GM21423 (cell line): ENCODE data around the gene MRI1.
"Not testable (repeated sequence)": the region's sequence is repeated elsewhere in the genome, so short reads cannot be mapped to it uniquely, and the experiment has no call there.

Experiments used
- ATAC-seq: cut with Tn5 transposase; IDR thresholded peaks from one replicate; pipeline ENCODE4 v1.9.1; 2021; ENCODE audit warnings: mild to moderate bottlenecking, moderate library complexity; ENCODE audit not compliant: unreplicated experiment

Gene MRI1

DNA sequence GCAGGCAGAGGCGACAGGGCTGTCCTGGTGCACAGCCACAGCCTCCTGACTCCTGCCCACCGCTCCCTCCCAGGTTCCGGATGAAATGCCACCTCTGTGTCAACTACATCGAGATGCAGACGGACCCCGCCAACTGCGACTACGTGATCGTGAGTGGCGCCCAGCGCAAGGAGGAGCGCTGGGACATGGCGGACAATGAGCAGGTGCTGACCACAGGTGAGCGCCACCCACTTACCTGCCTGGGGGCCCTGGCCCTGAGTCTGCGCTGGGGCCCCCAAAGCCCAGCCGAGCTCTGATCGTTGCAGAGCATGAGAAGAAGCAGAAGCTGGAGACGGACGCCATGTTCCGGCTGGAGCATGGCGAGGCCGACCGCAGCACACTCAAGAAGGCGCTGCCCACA is 5.5 kb upstream of the MRI1 start:
- ATAC-seq = no peak

DNA sequence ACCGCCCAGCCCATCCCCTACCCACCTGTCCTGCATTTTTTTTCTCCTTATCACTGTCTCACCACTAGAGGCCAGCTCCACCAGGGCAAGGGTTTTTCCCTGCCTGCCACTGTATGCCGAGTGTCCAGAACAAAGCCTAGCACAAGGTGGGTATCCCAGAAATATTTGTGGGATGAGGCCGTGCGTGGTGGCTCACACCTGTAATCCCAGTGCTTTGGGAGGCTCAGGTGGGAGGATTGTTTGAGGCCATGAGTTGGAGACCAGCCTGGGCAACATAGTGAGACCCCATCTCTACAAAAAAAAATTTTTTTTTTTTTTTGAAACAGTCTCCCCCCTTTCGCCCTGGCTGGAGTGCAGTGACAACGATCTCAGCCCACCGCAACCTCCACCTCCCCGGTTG is 2.9 kb upstream of the MRI1 start:
- ATAC-seq = no peak

DNA sequence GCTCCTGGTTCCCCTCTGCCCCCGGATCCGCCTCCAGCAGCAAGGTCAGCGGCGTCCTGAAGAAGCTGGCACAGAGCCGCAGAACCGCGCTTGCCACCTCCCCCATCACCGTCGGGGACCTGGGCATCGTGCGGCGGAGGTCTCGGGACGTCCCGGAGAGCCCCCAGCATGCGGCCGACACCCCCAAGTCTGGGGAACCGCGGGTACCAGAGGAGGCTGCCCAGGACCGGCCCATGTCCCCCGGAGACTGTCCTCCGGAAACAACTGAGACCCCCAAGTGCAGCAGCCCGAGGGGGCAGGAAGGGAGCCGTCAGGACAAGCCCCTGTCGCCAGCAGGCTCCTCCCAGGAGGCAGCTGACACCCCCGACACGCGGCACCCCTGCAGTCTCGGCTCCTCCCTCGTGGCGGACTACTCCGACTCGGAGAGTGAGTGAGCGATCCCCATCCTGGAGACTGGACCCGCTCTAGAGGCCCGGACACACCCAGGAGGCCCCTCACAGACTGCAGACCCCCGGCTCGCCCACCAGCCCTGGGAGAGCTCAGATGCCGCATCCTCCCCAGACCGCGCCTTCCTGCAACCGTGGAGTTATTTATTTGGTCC is 1.6 kb upstream of the MRI1 start:
- no peak for ATAC-seq

DNA sequence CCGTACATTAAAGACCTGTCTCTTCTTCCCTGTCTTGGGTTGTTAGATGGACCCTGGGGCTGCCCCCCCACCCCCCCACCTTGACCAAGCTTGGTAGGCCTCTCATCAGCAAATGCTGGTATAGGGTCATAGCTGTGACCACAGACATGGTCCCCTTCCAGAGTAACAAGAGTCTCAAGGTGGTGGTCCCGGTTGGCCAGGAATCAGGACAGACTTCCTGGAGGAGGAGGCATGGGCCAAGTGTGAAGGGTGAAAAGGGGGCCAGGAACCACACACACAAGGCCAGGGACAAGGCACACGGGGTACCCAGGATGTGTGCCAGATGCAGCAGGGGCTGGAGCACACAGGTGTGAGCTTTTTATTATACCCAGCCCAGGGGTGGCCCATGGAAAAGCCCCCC is 1.1 kb upstream of the MRI1 start:
- ATAC-seq = no peak

DNA sequence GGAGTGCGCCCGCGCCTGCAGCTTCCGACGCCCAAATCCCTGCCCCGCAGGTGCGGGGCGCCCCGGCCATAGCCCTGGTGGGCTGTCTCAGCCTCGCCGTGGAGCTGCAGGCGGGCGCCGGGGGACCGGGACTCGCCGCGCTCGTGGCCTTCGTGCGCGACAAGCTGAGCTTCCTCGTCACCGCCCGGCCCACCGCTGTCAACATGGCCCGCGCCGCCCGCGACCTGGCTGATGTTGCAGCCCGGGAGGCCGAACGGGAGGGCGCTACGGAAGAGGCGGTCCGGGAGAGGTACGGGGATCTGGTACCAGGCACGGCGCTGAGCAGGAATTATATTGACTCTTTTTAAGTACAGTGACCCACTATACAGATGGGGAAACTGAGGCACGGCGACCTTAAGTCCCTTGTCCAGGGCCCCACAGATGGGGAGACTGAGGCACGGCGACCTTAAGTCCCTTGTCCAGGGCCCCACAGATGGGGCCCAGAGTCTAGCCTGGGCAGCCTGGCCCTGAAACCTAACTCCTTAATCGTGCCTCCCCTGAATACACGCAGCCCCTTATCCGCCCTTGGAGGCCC is 586 bp downstream of the MRI1 start:
- no peak for ATAC-seq

DNA sequence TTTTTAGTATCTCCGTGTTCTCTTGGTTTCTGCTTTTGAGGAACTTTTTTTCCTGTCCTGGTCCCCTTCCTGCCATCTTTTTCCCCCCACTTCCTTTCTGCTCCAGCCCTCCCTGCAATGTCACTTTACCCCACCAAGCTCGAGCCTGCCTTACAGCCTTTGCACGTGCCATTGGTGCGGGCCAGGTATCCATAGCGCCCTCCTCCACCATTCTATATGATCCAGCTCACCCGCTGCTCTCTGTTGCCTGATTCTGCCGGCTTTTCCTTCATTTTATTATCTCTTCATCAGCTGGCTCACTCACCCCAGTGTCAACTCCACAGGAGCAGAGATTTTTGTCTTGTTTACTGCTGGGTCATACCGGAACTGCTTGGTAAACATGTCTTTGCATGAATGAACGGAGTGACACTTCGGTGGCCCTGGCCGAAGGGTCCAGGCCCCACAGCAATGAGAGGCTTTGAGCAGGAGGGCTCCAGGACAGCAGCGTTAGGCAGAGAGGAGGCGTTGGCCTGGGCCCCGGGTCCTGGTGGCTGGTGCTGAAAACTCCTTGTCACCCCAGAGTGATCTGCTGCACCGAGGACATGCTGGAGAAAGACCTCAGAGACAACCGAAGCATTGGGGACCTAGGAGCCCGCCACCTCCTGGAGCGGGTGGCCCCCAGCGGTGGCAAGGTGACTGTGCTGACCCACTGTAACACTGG is 1.2 kb downstream of the MRI1 start:
- no peak for ATAC-seq

DNA sequence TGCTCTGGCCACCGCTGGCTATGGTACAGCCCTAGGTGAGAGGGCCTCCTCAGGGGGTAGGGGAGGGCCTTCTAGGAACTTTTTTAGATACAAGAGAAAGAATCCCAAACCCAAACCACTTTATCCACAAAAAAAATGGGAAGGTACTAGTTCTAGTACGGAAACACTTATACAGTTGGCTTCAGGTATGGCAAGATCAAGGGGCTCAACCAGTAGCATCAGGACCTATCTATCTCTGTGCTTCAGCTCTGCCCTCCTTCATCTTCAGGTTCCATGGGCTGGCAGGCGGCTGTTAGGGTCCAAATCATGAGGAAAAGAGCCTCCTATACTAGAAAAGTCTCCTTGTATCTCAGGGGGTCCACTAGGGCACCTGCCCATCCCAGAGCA is 1.8 kb downstream of the MRI1 start:
- ATAC-seq = no peak

DNA sequence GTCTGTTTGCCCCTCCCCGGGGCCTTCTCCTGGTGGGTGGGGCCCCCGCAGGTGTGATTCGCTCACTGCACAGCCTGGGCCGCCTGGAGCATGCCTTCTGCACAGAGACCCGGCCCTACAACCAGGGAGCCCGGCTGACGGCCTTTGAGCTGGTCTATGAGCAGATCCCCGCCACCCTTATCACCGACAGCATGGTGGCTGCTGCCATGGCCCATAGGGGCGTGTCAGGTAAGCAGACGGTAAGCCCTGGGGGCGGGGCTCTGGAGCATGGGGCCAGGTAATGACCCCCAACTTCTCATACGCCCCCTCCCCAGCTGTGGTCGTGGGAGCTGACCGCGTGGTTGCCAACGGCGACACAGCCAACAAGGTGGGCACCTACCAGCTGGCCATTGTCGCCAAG is 4.2 kb downstream of the MRI1 start:
- ATAC-seq = no peak

DNA sequence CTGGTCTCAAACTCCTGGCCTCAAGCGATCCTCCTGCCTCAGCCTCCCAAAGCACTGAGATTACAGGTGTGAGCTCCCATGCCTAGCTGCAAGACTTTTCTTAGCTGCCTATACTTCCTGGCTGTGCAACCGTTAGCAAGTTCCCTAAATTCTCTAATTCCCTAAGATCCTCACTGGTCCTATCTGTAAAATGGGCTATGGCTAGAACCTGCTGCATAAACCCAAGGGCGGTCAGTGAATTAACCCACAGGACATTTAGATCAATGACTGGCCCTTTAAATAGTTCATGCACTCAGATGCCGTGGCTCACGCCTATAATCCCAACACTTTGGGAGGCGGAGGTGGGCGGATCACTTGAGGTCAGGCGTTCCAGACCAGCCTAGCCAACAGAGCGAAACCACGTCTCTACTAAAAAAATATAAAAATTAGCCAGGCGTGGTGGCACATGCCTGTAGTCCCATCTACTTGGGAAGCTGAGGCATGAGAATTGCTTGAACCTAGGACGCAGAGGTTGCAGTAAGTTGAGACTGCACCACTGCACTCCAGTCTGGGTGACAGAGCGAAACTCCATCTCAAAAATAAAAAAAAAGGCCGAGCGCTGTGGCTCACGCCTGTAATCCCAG is 5.8 kb downstream of the MRI1 start:
- ATAC-seq = no peak

DNA sequence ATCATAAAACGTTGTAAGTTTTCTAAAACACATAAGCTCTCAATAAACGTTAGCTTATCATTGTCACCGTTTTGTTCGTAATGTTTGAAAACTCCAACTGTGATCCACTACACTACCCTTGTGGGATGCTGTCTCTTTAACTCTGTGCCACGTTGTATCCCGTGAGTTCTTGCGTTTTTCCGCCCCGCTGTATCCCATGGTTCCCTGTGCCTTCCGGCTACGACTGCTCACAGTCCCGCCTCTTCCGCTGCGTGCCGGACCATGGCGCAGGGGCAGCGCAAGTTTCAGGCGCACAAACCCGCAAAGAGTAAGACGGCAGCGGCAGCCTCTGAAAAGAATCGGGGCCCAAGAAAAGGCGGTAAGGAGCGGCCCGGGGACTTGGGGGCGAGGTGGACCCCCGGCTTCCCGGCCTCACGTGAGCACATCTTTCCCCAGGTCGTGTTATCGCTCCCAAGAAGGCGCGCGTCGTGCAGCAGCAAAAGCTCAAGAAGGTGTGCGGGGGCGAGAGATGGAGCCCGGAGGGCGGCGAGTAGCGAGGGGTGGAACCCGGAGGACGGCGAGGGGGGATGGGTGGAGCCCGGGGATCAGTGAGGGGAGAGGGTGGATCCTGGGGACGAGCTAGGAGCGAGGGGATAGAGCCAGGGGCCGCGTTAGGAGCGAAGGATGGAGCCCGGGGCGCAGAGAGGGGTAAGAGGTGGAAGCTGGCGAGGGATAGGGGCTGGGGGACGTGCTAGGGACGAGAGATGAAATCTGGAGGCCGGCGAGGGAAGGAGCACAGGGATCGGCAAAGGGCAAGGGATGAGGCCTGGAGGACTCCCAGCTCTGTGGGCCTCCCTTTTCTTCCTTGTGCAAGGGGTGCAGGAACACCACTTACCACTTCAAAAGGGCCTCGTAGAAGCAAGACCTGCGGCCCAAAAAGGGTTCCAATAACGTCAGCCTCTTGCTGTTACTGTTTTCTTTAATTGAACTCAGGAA is 10.2 kb downstream of the MRI1 start, which contains the start of gene C19orf53:
TSS of gene C19orf53 (plus strand) at position 240 of the 975 bp plus-strand sequence. CDS start at position 262, 22 bp downstream.
- peak; percentile 90 for ATAC-seq

DNA sequence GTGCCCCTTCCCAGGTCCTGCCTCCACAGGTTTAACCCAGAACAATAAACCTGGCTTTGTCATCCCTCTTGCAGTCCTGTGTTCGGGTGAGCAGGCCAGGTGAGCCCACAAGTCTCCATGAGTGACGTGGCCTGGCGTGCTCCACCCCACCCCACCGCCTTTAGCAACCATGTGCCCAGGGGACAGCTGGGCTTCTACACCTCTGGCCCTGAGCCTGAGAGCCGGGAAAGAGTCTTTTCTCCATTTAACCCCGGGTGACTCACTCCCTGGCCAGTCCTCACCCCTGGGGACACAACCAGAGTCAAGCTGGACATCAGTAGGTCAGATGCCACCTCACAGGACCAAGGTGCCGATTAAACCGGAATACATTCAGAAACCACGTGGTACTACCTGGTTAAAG is 14.1 kb downstream of the MRI1 start:
- no peak for ATAC-seq

DNA sequence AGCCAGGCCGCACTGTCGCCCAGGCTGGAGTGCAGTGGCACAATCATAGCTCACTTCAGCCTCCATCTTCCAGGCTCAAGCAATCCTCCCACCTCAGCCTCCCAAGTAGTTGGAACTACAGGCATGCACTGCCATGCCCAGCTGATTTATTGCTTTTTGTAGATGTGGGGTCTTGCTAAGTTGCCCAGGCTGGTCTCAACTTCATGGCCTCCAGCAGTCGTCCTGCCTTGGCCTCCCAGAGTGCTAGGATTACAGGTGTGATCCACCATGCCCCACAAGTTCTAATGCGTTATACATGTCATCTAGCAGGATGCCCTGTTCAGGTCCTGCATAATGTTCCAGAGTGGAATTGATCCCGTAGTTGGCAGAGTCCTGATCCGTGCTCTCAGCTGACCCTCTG is 14.5 kb downstream of the MRI1 start:
- ATAC-seq = no peak

DNA sequence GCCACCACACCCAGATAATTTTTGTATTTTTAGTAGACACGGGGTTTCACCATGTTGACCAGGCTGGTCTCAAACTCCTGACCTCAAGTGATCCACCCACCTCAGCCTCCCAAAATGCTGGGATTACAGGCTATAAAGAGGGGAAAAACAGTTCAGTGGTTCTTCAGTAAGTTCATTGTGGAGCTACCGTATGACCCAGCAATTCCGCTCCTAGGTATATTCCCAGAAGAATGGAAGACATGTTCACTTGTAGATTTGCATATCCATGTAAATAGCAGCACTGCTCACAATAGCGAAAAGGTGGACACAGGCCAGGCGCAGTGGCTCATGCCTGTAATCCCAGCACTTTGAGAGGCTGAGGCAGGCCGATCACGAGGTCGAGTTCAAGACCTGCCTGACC is 15.5 kb downstream of the MRI1 start:
- not testable (repeated sequence) for ATAC-seq

DNA sequence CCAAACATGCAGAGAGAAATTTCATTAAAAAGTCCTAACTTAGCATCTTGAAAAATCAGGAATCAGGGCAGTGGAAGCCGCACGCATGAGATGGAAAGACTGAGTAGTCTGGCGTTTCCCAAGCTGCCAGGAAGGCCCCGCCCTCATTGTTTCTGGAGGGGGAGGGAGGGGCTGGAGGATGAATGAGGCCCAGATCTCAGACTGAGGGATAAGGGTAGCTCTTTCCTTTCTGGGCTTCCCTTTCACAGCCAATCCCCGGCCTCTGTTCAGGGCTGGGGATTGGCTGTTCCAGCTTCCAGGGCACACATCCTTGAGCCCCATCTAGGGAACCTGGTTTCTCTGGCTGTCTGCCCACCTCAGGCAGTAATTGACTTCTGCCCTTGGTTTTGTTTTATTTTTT is 17.2 kb downstream of the MRI1 start:
- no peak for ATAC-seq

DNA sequence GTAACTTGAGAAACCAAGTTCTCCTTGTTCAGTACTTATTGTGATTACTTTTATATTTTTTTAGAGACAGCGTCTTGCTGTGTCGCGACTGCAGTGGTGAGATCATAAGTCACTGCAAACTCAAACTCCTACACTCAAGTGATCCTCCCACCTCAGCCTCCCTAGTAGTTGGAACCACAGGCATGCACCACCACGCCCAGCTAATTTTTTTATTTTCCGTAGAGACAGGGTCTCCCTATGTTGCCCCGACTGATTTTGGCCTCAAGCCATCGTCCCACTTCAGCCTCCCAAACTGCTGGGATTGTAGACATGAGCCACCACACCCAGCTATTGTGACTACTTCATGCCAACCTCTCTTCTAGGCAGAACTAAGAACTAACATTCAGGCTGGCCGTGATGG is 18.2 kb downstream of the MRI1 start:
- ATAC-seq = no peak

DNA sequence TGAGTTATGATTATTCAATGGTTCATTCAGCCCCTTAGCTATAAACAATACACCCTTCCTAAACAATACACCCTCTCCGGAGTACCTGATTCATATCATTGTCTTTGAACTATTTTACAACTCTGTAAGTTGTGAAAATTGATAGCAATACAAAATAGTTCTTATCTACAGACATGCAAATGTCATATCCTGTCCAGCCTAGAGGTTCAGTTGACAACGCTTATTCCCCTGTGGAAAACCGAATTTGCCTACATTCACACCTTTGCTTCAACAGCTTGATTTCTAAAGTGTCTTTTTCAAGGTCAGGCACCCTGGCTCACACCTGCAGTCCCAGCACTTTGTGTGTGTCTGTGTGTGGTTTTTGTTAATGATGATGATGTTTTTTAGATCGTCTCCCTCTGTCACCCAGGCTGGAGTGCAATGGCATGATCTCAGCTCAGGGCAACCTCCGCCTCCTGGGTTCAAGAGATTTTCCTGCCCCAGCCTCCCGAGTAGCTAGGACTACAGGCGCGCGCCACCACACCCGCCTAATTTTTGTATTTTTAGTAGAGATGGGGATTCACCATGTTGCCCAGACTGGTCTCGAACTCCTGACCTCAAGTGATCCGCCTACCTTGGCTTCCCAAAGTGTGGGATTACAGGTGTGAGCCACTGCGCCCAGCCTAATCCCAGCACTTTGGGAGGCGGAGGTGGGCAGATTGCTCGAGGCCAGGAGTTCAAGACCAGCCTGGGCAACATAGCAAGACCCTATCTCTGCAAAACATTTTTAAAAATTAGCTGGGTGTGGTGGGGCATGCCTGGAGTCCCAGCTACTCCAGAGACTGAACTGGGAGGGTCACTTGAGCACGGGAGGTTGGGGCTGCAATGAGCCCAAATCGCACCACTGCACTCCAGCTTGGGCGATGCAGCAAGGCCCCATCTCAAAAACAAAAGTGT is 19.5 kb downstream of the MRI1 start:
- no peak for ATAC-seq

DNA sequence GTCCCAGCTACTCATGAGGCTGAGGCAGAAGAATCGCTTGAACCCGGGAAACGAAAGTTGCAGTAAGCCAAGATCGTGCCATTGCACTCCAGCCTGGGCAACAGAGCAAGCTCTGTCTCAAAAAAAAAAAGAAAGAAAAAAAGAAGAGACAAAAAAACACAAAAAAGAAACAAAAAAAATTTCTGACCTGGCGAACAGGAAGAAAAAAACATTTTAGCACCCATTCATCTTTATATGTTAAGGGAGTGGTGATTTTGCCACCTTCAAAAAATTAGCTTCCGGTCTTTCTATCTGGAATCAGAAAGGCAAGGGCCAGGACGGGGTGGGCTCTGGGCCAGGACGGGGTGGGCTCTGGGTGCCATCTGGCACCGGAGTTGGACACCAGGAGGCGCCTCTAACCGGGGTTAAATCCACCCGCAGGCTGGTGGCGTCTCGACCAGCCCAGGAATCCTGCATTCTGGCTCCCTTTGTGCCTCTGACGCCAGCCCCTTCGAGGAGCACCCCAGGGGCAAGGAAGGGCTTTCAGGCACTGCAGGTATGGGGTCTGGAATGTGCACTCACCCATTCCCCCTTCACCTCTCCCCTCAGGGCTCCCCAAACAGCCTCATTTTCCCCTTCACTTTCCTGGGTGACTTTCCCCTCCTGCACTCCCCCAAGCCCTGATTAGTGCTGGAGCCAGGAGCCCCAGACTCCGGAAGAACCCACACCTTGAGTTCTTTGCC is 20.6 kb downstream of the MRI1 start:
- no peak for ATAC-seq

DNA sequence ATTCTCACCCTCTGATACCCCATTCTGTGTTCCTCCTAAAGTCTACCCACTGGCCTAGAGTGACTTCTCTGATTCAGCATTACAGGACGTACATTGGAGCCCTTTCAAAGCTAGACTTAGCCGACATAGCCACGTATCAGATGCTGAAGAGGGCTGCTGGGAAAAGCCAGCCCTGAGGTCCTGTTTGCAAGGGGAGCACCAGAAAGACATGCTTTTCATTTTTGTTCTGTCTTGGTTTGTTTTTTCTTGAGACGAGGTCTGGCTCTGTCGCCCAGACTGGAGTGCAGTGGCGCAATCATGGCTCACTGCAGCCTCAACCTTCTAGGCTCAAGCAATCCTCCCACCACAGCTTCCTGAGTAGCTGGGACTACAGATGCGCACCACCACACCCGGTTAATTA is 24.7 kb downstream of the MRI1 start:
- no peak for ATAC-seq

DNA sequence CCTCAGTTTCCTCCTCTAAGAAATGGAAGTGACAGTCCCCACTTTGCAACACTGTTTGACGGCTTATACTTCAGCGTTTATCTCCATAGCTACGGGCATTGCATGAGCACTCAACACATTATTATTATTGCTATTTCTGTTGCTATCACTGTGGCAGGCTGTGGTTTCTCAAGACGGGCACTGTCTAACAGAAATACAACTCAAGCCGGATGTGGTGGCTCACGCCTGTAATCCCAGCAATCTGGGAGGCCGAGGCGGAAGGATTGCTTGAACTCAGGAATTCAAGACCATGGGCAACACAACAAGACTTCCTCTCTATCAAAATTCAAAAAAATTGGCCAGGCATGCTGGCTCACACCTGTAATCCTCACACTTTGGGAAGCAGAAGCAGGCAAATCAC is 26.0 kb downstream of the MRI1 start:
- ATAC-seq = no peak
